NCI-H2227 (cell line): ENCODE data around the gene STXBP4.

Experiments used
- DNase-seq: peaks from one replicate; lab custom pipeline; 2025; ENCODE audit not compliant: unreplicated experiment; lab: John Stamatoyannopoulos, UW

Gene STXBP4

DNA sequence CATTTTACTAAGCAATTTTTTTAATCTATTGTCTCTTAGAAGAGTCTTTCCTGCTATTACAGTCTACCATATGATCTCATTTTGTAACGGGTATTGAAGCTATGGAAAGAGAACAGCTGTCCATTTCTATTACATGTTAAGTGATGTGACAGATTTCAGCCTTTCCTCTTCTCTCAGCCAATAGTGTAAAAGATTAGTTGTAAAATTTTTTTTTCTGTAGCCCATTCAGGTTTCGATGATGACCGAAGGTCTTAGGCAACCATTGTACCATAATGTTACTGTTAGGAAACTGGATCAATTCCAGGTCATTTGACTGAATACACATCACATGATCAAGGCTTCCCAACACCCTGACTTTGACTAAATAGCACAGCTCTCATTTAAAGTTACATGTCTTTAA is 148.6 kb downstream of the STXBP4 start:
- DNase-seq = no peak

- DNase-seq = no peak
Observed at GRCh38 chr17:55120651-55121050, 152.1 kb downstream of the STXBP4 start.

DNA sequence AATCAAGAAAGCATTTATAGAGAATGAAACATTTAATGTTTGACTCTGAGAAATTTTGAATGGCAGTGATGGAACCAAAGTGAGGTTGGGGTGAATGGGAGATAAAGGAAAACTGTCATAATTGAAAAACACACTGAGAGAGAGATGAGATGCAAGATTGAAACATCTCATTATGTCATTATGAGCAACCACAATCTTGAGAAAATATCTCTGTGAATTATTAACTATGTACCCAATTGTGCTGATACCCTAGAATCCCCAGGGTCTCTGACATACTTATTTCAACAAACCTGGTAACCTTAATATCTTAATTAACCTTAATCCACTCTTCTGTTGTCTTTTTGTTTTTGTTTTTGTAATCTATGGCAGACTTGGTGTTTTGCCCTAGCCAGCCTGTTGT is 152.7 kb downstream of the STXBP4 start:
- no peak for DNase-seq

GRCh38 chr17:55122114-55122513 is 153.5 kb downstream of the STXBP4 start:
- DNase-seq = no peak

- DNase-seq = no peak
Observed at GRCh38 chr17:55124730-55125360, 156.3 kb downstream of the STXBP4 start.

GRCh38 chr17:55133583-55133982 is 165.0 kb downstream of the STXBP4 start:
- DNase-seq = no peak

- no peak for DNase-seq
Observed at GRCh38 chr17:55134486-55135157, 166.1 kb downstream of the STXBP4 start.

DNA sequence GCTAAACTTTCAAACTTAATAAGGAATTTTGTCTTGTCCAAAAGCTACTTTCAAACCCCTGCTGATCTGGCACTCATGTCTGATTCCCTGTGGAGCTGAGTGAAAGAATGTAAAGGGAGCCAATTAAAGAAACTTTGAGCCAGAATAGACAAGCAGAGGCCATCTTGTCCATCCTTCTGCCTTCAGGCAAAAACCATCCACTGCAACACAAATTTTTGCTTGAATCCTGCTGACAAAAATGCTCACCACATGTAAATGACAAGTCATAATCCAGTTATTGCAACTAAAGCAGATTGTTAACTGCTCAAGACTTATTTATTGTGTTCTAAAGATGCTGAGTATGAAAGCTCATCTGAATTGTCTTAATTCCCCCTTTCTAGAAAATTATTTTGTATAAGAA is 172.2 kb downstream of the STXBP4 start:
- DNase-seq = no peak

DNA sequence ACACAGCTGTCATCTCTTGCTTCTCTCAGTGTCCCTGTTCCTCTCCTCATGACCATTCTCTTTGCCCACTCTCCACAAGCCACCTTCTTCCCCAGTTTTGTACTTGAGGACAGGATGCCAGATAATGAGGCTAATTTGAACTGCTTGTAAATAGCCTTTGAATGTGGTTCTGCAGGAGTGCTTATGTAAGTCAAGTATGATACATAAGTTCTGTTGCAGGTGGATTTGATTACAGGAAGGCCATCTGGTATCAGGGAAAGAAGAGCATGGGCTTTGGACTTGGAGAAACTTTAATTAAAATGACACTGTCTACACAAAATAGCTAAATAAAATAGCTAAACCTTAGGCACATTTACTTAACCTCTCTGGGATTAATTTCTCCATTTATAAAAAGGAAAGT is 176.0 kb downstream of the STXBP4 start:
- no peak for DNase-seq

GRCh38 chr17:55149485-55149884 is 180.9 kb downstream of the STXBP4 start:
- no peak for DNase-seq

DNA sequence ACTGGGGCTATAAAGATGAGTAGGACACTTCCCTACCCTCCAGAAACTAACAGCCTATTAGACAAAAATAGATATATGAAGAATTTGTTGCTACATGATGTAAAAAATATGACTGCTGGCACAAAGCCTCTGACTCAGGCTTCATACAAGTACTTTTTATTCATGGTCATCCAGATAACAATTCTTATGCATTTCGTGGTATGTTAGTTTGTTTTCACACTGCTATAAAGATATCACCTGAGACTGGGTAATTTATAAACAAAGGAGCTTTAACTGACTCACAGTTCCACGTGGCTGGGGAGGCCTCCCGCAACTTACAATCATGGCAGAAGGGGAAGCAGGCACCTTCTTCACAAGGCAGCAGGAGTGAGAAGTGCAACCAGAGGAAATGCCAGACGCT is 183.7 kb downstream of the STXBP4 start:
- DNase-seq = no peak

- DNase-seq = no peak
Observed at GRCh38 chr17:55154101-55154500, 185.5 kb downstream of the STXBP4 start.

- no peak for DNase-seq
Observed at GRCh38 chr17:55155856-55156560, 187.4 kb downstream of the STXBP4 start.

DNA sequence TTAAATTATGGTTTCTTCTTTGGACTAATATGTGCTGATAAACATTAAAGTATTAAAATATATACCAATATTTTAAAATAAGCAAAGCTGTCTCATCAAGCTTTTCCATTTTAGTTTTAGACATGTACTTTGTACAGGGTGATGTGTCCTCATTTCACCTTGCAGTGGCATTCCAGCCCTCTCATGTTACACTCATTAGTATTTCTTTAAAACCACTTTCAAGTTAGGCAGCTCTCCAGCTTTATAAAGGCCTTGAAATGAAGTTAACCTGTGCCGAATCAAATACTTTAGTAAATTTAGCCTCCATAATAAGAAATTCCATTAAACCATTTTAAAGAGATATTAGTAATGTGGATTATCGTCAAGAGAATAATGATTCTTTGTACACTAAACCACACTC is 188.6 kb downstream of the STXBP4 start:
- DNase-seq = no peak

DNA sequence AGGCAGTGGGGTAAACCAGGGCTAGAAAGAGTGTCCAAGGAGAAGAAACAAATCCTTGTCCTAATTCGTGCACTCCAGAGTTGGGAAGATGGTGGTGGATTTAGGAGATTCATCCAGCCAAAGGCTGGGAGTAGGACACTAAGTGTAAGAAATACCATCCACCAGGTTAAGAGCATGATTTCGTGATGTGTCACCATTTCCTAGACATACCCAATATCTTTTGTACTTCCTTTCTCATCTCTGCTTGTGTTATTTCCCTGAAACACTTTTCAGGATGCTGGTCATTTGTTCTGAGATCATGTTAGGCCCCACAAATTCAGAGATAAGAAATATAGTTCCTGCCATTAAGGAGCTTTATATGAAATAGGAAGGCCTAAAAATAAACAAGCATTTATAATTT is 189.9 kb downstream of the STXBP4 start:
- no peak for DNase-seq

DNA sequence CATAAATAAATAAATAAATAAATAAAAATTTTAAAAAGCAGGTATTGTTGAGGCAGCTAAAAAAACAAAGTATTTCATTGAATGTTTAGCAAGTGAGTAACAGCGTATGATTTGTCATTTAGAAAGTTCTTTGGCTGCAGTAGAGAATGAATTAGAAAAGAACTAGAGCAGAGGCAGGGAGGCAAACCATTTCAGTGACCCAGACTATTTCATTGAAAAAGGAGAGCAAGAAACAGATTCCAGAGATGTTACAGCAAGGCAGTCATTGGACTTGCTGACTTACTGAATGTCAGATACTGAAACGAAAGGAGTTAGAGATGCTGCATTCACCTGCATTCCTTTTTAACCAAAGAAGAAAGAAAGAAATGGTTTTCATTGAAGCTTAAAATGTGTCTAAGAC is 190.7 kb downstream of the STXBP4 start:
- no peak for DNase-seq

DNA sequence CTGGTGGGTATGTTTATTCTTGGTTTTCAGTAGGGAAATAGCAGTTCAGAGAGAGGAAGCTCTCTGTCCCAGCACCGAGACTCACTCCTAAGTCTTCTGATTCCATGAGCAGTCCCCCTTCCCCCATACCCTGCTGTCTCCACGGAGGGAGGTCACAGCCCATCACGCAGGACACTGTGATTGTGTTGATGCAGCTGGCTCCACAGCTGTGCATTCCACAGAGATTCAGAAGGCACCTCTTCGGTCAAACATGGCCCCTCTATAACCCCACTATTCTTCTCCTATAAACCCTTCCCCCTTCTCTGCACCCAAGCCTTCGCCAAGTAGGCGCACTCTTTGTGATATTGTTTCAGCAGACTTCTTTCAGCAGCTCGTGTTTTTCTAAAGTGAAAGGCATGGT is 191.9 kb downstream of the STXBP4 start:
- DNase-seq = no peak

GRCh38 chr17:55161935-55162555 is 193.5 kb downstream of the STXBP4 start:
- DNase-seq = no peak

- DNase-seq = no peak
Observed at GRCh38 chr17:55162556-55162946, 194.0 kb downstream of the STXBP4 start.

DNA sequence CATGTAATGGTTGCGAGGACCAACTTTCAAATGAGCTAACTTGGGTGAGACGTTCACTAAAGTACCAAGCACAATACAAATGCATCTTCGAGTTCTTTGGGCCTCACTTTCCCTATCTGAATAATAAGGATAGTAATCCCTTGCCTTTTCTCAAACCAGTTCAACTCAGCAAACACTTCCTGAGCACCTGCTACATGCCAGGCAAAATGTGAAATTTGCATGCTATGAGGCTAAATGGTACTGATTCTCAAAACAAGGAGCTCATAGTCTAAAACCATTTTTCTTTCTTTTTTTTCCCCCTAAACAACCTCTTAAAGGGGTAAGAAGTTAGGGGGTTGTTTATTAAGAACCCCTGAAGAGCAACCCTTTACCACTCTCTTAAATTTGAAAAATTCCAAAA is 194.8 kb downstream of the STXBP4 start:
- no peak for DNase-seq

DNA sequence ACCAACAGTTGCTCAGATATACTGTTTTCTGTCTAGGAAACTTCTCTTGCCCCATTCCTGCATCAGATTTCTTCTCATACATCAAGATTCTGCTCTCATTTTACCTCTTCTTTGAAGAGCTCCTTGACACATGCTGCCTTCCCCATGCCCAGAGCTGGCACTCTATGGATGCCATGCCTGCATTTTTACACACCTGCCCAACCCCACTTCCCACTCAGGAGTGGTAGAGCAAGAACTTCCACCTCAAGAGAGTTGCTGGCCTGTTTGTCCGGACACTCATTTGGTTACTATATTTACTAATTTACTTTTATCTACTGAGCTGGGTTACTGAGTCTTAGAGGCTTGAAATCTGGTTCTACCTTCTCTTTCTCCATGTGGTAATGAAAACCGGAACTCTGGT is 197.9 kb downstream of the STXBP4 start:
- no peak for DNase-seq
